H1 (cell line): Measurements from ENCODE around the gene ASB4. TPM values are rescaled to one million over a fixed set of nuclear protein-coding genes. Genes with fewer than 3 reads are reported as not detected.
A peak's percentile ranks its signal among the peaks of the same experiment; 100 is the strongest.

Source experiments
- CTCF ChIA-PET: fragments of 300-600 bp; sonication (Branson Sonifier 250); formaldehyde crosslinking; loops from one replicate; lab custom pipeline; 2021; ENCODE audit not compliant: partially characterized antibody; lab: Charles Lee
- POLR2A ChIA-PET: fragments of 300-600 bp; sonication (Branson Sonifier 250); formaldehyde crosslinking; loops from one replicate; lab custom pipeline; 2021; ENCODE audit warnings: inconsistent platforms; ENCODE audit not compliant: partially characterized antibody; lab: Charles Lee
- DNase-seq, 2 experiments: peaks; one replicate each; pipeline versions ENCODE4 v3.0.0 to v3.0.0-alpha.2; 2010 to 2022; ENCODE audit warnings: low spot score in 2 of 2, low read depth in 1 of 2, mixed read lengths in 1 of 2
- FAIRE-seq: peaks from 2 replicates; lab custom pipeline; 2011; peaks lifted over from hg19 to GRCh38; lab: Jason Lieb, UNC
- H2AFZ ChIP-seq: 2 replicates; pipeline ENCODE4 v1.8.1; 2012; ENCODE audit warnings: low read length, inconsistent platforms
- H2AK5ac ChIP-seq: 2 replicates; pipeline ENCODE4 v1.6.1; 2013; ENCODE audit warnings: low read depth, low read length
- H2BK120ac ChIP-seq: replicated peaks from 2 replicates; pipeline ENCODE3; 2013; ENCODE audit warnings: low read depth, low read length, inconsistent platforms
- H2BK12ac ChIP-seq: 2 replicates; pipeline ENCODE4 v1.6.1; 2013; ENCODE audit warnings: low read depth, low read length
- H2BK15ac ChIP-seq: 2 replicates; pipeline ENCODE4 v1.6.1; 2013; ENCODE audit warnings: low read length
- H2BK20ac ChIP-seq: 2 replicates; pipeline ENCODE4 v1.6.1; 2013; ENCODE audit warnings: low read length
- H2BK5ac ChIP-seq: 2 replicates; pipeline ENCODE4 v1.6.1; 2013; ENCODE audit warnings: low read depth, low read length
- H3K14ac ChIP-seq: 2 replicates; pipeline ENCODE4 v1.6.1; 2013; ENCODE audit warnings: inconsistent platforms; ENCODE audit not compliant: insufficient read length
- H3K18ac ChIP-seq: 2 replicates; pipeline ENCODE4 v1.6.1; 2013; ENCODE audit warnings: low read length; ENCODE audit errors: extremely low read depth
- H3K23ac ChIP-seq: 2 replicates; pipeline ENCODE4 v1.6.1; 2013; ENCODE audit warnings: inconsistent platforms; ENCODE audit not compliant: insufficient read length
- H3K23me2 ChIP-seq: 2 replicates; pipeline ENCODE4 v1.6.1; 2013; ENCODE audit warnings: low read depth, low read length
- H3K27ac ChIP-seq: 2 replicates; pipeline ENCODE4 v1.6.1; 2011; ENCODE audit warnings: low read depth, low read length, inconsistent platforms
- H3K27me3 ChIP-seq, 4 experiments: replicated peaks in 1 of 4; 1 replicate in 1 of 4; 2 replicates in 3 of 4; pipeline versions ENCODE4 v1.6.1 to v1.8.1; 2011 to 2013; ENCODE audit warnings: low read length in 3 of 4, mild to moderate bottlenecking in 3 of 4, inconsistent platforms in 2 of 4, mixed read lengths in 2 of 4, moderate library complexity in 1 of 4; ENCODE audit not compliant: control insufficient read depth in 3 of 4, insufficient read depth in 3 of 4; ENCODE audit errors: extremely low read depth in 1 of 4
- H3K36me3 ChIP-seq, 4 experiments: 2 replicates each; pipeline versions ENCODE4 v1.6.1 to v1.8.1; 2011 to 2013; ENCODE audit warnings: mild to moderate bottlenecking in 4 of 4, low read length in 3 of 4, moderate library complexity in 2 of 4, control low read depth in 1 of 4, inconsistent platforms in 1 of 4; ENCODE audit not compliant: insufficient read depth in 4 of 4, control insufficient read depth in 2 of 4
- H3K4ac ChIP-seq: replicated peaks from 2 replicates; pipeline ENCODE3; 2013; ENCODE audit warnings: low read length, low read depth, mixed read lengths, inconsistent platforms; ENCODE audit not compliant: insufficient read length
- H3K4me1 ChIP-seq, 4 experiments: replicated peaks in 1 of 4; 1 replicate in 1 of 4; 2 replicates in 3 of 4; pipeline versions ENCODE4 v1.6.1 to v1.8.1; 2011 to 2013; ENCODE audit warnings: low read length in 3 of 4, inconsistent platforms in 2 of 4, mixed read lengths in 1 of 4; ENCODE audit not compliant: insufficient read depth in 4 of 4, control insufficient read depth in 3 of 4
- H3K4me2 ChIP-seq, 2 experiments: 2 replicates each; pipeline versions ENCODE4 v1.6.1 to v1.8.1; 2011 to 2013; ENCODE audit warnings: low read depth in 2 of 2, low read length in 2 of 2, control low read depth in 1 of 2, inconsistent platforms in 1 of 2, mild to moderate bottlenecking in 1 of 2; ENCODE audit not compliant: insufficient read depth in 1 of 2
- H3K4me3 ChIP-seq, 4 experiments: fragments of 200-600, 300-600 bp in 1 of 4; sonication (generic), shearing (Covaris generic), sonication (Bioruptor Twin) in 1 of 4; 2 replicates each; pipeline versions ENCODE4 v1.5.1 to v1.8.1; 2011 to 2016; ENCODE audit warnings: low read length in 4 of 4, low read depth in 3 of 4, control low read depth in 2 of 4, inconsistent platforms in 2 of 4, mild to moderate bottlenecking in 2 of 4, mixed read lengths in 1 of 4, moderate library complexity in 1 of 4; ENCODE audit not compliant: insufficient read depth in 2 of 4; ENCODE audit errors: extremely low read depth in 1 of 4
- H3K56ac ChIP-seq: replicated peaks from 2 replicates; pipeline ENCODE3; 2013; ENCODE audit warnings: low read depth, mild to moderate bottlenecking, mixed read lengths, low read length, inconsistent platforms; ENCODE audit not compliant: insufficient read length
- H3K79me1 ChIP-seq: 2 replicates; pipeline ENCODE4 v1.6.1; 2013; ENCODE audit warnings: low read depth, low read length, control low read depth
- H3K79me2 ChIP-seq, 2 experiments: 2 replicates each; pipeline versions ENCODE4 v1.6.1 to v1.8.1; 2012 to 2013; ENCODE audit warnings: low read length in 2 of 2, mild to moderate bottlenecking in 2 of 2, inconsistent platforms in 1 of 2; ENCODE audit not compliant: insufficient read depth in 2 of 2, control insufficient read depth in 1 of 2
- H3K9ac ChIP-seq, 4 experiments: replicated peaks in 1 of 4; 1 replicate in 1 of 4; 2 replicates in 3 of 4; pipeline versions ENCODE4 v1.6.1 to v1.8.1; 2011 to 2013; ENCODE audit warnings: low read depth in 3 of 4, low read length in 3 of 4, control low read depth in 2 of 4, mild to moderate bottlenecking in 2 of 4, moderate library complexity in 2 of 4, inconsistent platforms in 1 of 4; ENCODE audit errors: extremely low read depth in 1 of 4
- H3K9me3 ChIP-seq, 2 experiments: 2 replicates each; pipeline versions ENCODE4 v1.6.1 to v1.8.1; 2012 to 2013; ENCODE audit warnings: mild to moderate bottlenecking in 2 of 2, moderate library complexity in 2 of 2, control low read depth in 1 of 2, inconsistent platforms in 1 of 2, low read depth in 1 of 2, low read length in 1 of 2, mixed read lengths in 1 of 2; ENCODE audit not compliant: insufficient read depth in 2 of 2
- H4K20me1 ChIP-seq, 2 experiments: replicated peaks in 1 of 2; 2 replicates each; pipeline versions ENCODE3 to v1.8.1; 2011 to 2013; ENCODE audit warnings: inconsistent platforms in 2 of 2, low read length in 2 of 2, mild to moderate bottlenecking in 1 of 2; ENCODE audit not compliant: insufficient read depth in 2 of 2, control insufficient read depth in 1 of 2
- H4K5ac ChIP-seq: 2 replicates; pipeline ENCODE4 v1.6.1; 2013; ENCODE audit warnings: low read length, low read depth, mixed read lengths, inconsistent platforms; ENCODE audit not compliant: insufficient read length
- H4K8ac ChIP-seq: 2 replicates; pipeline ENCODE4 v1.8.0; 2013; ENCODE audit warnings: mild to moderate bottlenecking, moderate library complexity, low read length, inconsistent platforms; ENCODE audit not compliant: insufficient read depth; ENCODE audit errors: extremely low read depth
- H4K91ac ChIP-seq: replicated peaks from 2 replicates; pipeline ENCODE3; 2013; ENCODE audit warnings: low read length, mixed read lengths, inconsistent platforms; ENCODE audit not compliant: insufficient read length
- CBX8 ChIP-seq: fragments of 300-800, 300-1000 bp; sonication (generic); IDR thresholded peaks from 2 replicates; pipeline ENCODE4 v1.7.1; 2016; ENCODE audit warnings: low read depth, low read length, borderline replicate concordance
- CHD2 ChIP-seq: IDR thresholded peaks from 2 replicates; pipeline ENCODE4 v1.6.1; 2012; ENCODE audit warnings: low read length, improper control_type of control experiment
- KDM5A ChIP-seq: fragments of 200-600 bp; IDR thresholded peaks from 2 replicates; pipeline ENCODE4 v1.7.1; 2012; ENCODE audit warnings: mild to moderate bottlenecking, low read length, inconsistent platforms, mixed read lengths
- WGBS, 2 experiments: shearing (Covaris generic) in 1 of 2; methylation state at CpG; one replicate each; pipeline versions ENCODE4 v1.1.6 to v1.1.7; 2013 to 2015; ENCODE audit warnings: low lambda C conversion rate in 2 of 2, mixed read lengths in 2 of 2, inconsistent platforms in 1 of 2, low coverage in 1 of 2, missing lambda C conversion rate in 1 of 2; ENCODE audit not compliant: insufficient replicate concordance in 2 of 2, insufficient coverage in 1 of 2, insufficient read length in 1 of 2; ENCODE audit errors: extremely low coverage in 1 of 2, missing lambda C conversion rate in 1 of 2; 5-methylcytosine and 5-hydroxymethylcytosine counted together
- polyA plus RNA-seq, 7 experiments: library from polyadenylated mRNA; depleted of rRNA in 3 of 7; stranded (reverse) in 5 of 7; unstranded in 2 of 7; fragments of >200 nt in 5 of 7; fragments of 200-250 nt in 2 of 7; gene quantifications; 1 replicate in 5 of 7; 2 replicates in 1 of 7; 4 replicates in 1 of 7; pipeline versions ENCODE4 v1.2.1 to v1.2.3, GENCODE V29; 2011 to 2013; ENCODE audit warnings: missing spikeins in 2 of 7, mixed read lengths in 2 of 7
- total RNA-seq: library from RNA; stranded (reverse); fragmentation: NEBNext Ultra II Directional; extraction: Animal tissue kit (Norgen Biotek cat#: 25700); gene quantifications from 2 replicates; pipeline ENCODE4 v1.2.1, GENCODE V29; 2021

Gene ASB4
- total and polyA plus RNA-seq, 2 of the 8 experiments (the other 6 are each of a cell fraction or from before 2014, with no cell fraction given): not detected

GRCh38 chr7:95509199-95509598, 23.5 kb downstream of the ASB4 start:
- ChIA-PET CTCF (interaction anchor here (0.5 to 11.9 kb wide), 18 partner anchors 9 to 1221 kb away, joined by 3 to 256 read pairs (median 4); no protein-coding TSS in a partner anchor), POLR2A (interaction anchor here (0.7 kb wide), 1 partner anchor 177 kb away, joined by 3 read pairs; no protein-coding TSS in a partner anchor)
- no peaks in the 10 kb centered on the region for H3K27me3 ChIP-seq
- no peak overlapping the region for H2BK5ac ChIP-seq
- H3K23ac ChIP-seq: no peak overlapping the region
- TF ChIP-seq CHD2 (no peak), KDM5A (no peak), CBX8 (no peak)
- H2AK5ac ChIP-seq: no peak overlapping the region
- peaks cover 0 to 8% (median 4%) of the 10 kb centered on the region in 4 experiments; a peak in 3 of 7 replicates for H3K4me1 ChIP-seq
- H4K91ac ChIP-seq: no peak overlapping the region
- DNase-seq (no peak), FAIRE-seq (peak; percentile 45)
- H2BK15ac ChIP-seq: no peak overlapping the region
- H3K4me3 ChIP-seq: no peak overlapping the region
- H3K9ac ChIP-seq: no peak overlapping the region
- no peak overlapping the region for H2AFZ ChIP-seq
- H3K4ac ChIP-seq: no peak overlapping the region
- H4K20me1 ChIP-seq: no peaks in the 10 kb centered on the region
- no peak overlapping the region for H2BK120ac ChIP-seq
- H3K36me3 ChIP-seq: no peaks in the 10 kb centered on the region
- no peak overlapping the region for H3K4me2 ChIP-seq
- H3K18ac ChIP-seq: no peak overlapping the region
- no peak overlapping the region for H3K14ac ChIP-seq
- no peak overlapping the region for H4K5ac ChIP-seq
- no peaks in the 10 kb centered on the region for H3K9me3 ChIP-seq
- no peak overlapping the region for H2BK20ac ChIP-seq
- H4K8ac ChIP-seq: no peak overlapping the region
- no peaks in the 10 kb centered on the region for H3K79me2 ChIP-seq
- H3K23me2 ChIP-seq: no peaks in the 10 kb centered on the region
- H3K56ac ChIP-seq: no peak overlapping the region
- WGBS, 2 experiments: 73% methylated on average over 5 of the region's 5 CpGs; no CpG with 5 or more reads in 1 of the 2 experiments
- no peak overlapping the region for H3K27ac ChIP-seq
- H3K79me1 ChIP-seq: no peaks in the 10 kb centered on the region
- H2BK12ac ChIP-seq: no peak overlapping the region
